ENCODE measurements around the gene CMBL.

Gene CMBL

GRCh38 chr5:10243660-10244240 lies 64.0 kb downstream of the CMBL start:
- TF ChIP-seq PKNOX1 (IDR thresholded peaks at IDR 0.05) = no peak
- TF ChIP-seq NFRKB (IDR thresholded peaks at IDR 0.05) = no peak
- TF ChIP-seq HDGF (IDR thresholded peaks at IDR 0.05; ENCODE audit: borderline replicate concordance) = no peak
- no peak for TF ChIP-seq BHLHE40 (IDR thresholded peaks at IDR 0.05; ENCODE audit: borderline replicate concordance)
- TF ChIP-seq ELF4 (IDR thresholded peaks at IDR 0.05) = no peak
- TF ChIP-seq TARDBP (IDR thresholded peaks at IDR 0.05) = no peak
- TF ChIP-seq ZNF384 (IDR thresholded peaks at IDR 0.05) = no peak
- TF ChIP-seq CTBP1 (IDR thresholded peaks at IDR 0.05; ENCODE audit: borderline replicate concordance) = no peak
- no peak for TF ChIP-seq FOXA1 (IDR thresholded peaks at IDR 0.05)
- TF ChIP-seq L3MBTL2 (conservative IDR thresholded peaks at IDR 0.05) = no peak
- no peak for TF ChIP-seq FOXM1 (IDR thresholded peaks at IDR 0.05; ENCODE audit: borderline replicate concordance)
- no peak for TF ChIP-seq FOXK2 (IDR thresholded peaks at IDR 0.05)
- no peak for TF ChIP-seq SUZ12 (IDR thresholded peaks at IDR 0.05)
- no peak for TF ChIP-seq LEF1 (IDR thresholded peaks at IDR 0.05; ENCODE audit: borderline replicate concordance)
- no peak for TF ChIP-seq SP1 (IDR thresholded peaks at IDR 0.05)
- no peak for TF ChIP-seq ARNT (IDR thresholded peaks at IDR 0.05)
- ChIA-PET POLR2A (interaction anchor here (1.0 kb wide), 1 partner anchor 110 kb away, joined by 4 read pairs; the partner anchor contains the start of gene MARCHF6), CTCF (interaction anchor here (0.7 kb wide), 1 partner anchor 1089 kb away, joined by 3 read pairs; no protein-coding TSS in a partner anchor)
- DNase-seq (ENCODE audit: extremely low spot score) = no peak

- ChIA-PET CTCF (no interaction called here), POLR2A (interaction anchor here (1.7 kb wide), 1 partner anchor 15 kb away, joined by 5 read pairs; the partner anchor contains the start of genes ATPSCKMT and CCT5)
- TF ChIP-seq CTBP1 (IDR thresholded peaks at IDR 0.05; ENCODE audit: borderline replicate concordance) (no peak), PKNOX1 (IDR thresholded peaks at IDR 0.05) (no peak), ARNT (IDR thresholded peaks at IDR 0.05) (no peak)
- no peak for DNase-seq (ENCODE audit: extremely low spot score)
These were observed 72.4 kb downstream of the CMBL start for GRCh38 chr5:10235350-10235749.

- TF ChIP-seq L3MBTL2 (conservative IDR thresholded peaks at IDR 0.05) = no peak
- no peak for TF ChIP-seq CTBP1 (IDR thresholded peaks at IDR 0.05; ENCODE audit: borderline replicate concordance)
- no peak for TF ChIP-seq FOXM1 (IDR thresholded peaks at IDR 0.05; ENCODE audit: borderline replicate concordance)
- ChIA-PET POLR2A (interaction anchor here (1.5 kb wide), 1 partner anchor 16 kb away, joined by 4 read pairs; the partner anchor contains the start of genes ATPSCKMT and CCT5), CTCF (interaction anchor here (0.6 to 1.4 kb wide), 3 partner anchors 11 to 94 kb away, joined by 3 read pairs; no protein-coding TSS in a partner anchor)
- DNase-seq (ENCODE audit: extremely low spot score) = peak; percentile 31
These were observed 74.2 kb downstream of the CMBL start for GRCh38 chr5:10233505-10233904.

- CTCF ChIA-PET = interaction anchor here (0.6 to 1.4 kb wide), 4 partner anchors 10 to 94 kb away, joined by 3 read pairs; no protein-coding TSS in a partner anchor
These were observed 74.7 kb downstream of the CMBL start for GRCh38 chr5:10233011-10233410.

GRCh38 chr5:10232386-10232785 lies 75.3 kb downstream of the CMBL start:
- DNase-seq (ENCODE audit: extremely low spot score) = no peak
- TF ChIP-seq NFRKB (IDR thresholded peaks at IDR 0.05) = no peak
- POLR2A ChIA-PET = no interaction called here
- CTCF ChIA-PET = interaction anchor here (0.6 to 1.4 kb wide), 2 partner anchors 10 to 30 kb away, joined by 3 read pairs; no protein-coding TSS in a partner anchor

More at GRCh38 chr5:10233011-10233410, 74.7 kb downstream of the CMBL start:
- TF ChIP-seq SP1 (IDR thresholded peaks at IDR 0.05) = no peak
- TF ChIP-seq FOXK2 (IDR thresholded peaks at IDR 0.05) = no peak
- no peak for TF ChIP-seq CTBP1 (IDR thresholded peaks at IDR 0.05; ENCODE audit: borderline replicate concordance)
- TF ChIP-seq L3MBTL2 (conservative IDR thresholded peaks at IDR 0.05) = no peak
- TF ChIP-seq LEF1 (IDR thresholded peaks at IDR 0.05; ENCODE audit: borderline replicate concordance) = no peak
- TF ChIP-seq PKNOX1 (IDR thresholded peaks at IDR 0.05) = no peak
- TF ChIP-seq ZNF384 (IDR thresholded peaks at IDR 0.05) = no peak
- TF ChIP-seq ARNT (IDR thresholded peaks at IDR 0.05) = no peak
- no peak for TF ChIP-seq ELF4 (IDR thresholded peaks at IDR 0.05)
- TF ChIP-seq HDGF (IDR thresholded peaks at IDR 0.05; ENCODE audit: borderline replicate concordance) = no peak
- no peak for TF ChIP-seq FOXA1 (IDR thresholded peaks at IDR 0.05)
- no peak for TF ChIP-seq FOXM1 (IDR thresholded peaks at IDR 0.05; ENCODE audit: borderline replicate concordance)
- POLR2A ChIA-PET = interaction anchor here (1.5 kb wide), 1 partner anchor 17 kb away, joined by 4 read pairs; the partner anchor contains the start of genes ATPSCKMT and CCT5
- no peak for DNase-seq (ENCODE audit: extremely low spot score)

GRCh38 chr5:10229306-10230048 lies 78.2 kb downstream of the CMBL start:
- DNase-seq (ENCODE audit: extremely low spot score) = no peak
- ChIA-PET CTCF (no interaction called here), POLR2A (no interaction called here)
- TF ChIP-seq FOXK2 (IDR thresholded peaks at IDR 0.05) = no peak

- TF ChIP-seq NFRKB (IDR thresholded peaks at IDR 0.05) (no peak), FOXK2 (IDR thresholded peaks at IDR 0.05) (no peak), FOXM1 (IDR thresholded peaks at IDR 0.05; ENCODE audit: borderline replicate concordance) (no peak), LEF1 (IDR thresholded peaks at IDR 0.05; ENCODE audit: borderline replicate concordance) (no peak), SUZ12 (IDR thresholded peaks at IDR 0.05) (no peak), CTBP1 (IDR thresholded peaks at IDR 0.05; ENCODE audit: borderline replicate concordance) (no peak), BHLHE40 (IDR thresholded peaks at IDR 0.05; ENCODE audit: borderline replicate concordance) (no peak), L3MBTL2 (conservative IDR thresholded peaks at IDR 0.05) (no peak)
- no peak for DNase-seq (ENCODE audit: extremely low spot score)
- ChIA-PET CTCF (no interaction called here), POLR2A (no interaction called here)
These were observed 79.4 kb downstream of the CMBL start for GRCh38 chr5:10228288-10228687.

Data from HEK293T (cell line).